HG02623 (cell line): ENCODE measurements around the gene SERPINB12.

Experiments used
- ATAC-seq: cut with Tn5 transposase; IDR thresholded peaks from one replicate; pipeline ENCODE4 v1.9.1; 2021; ENCODE audit warnings: moderate library complexity; ENCODE audit not compliant: unreplicated experiment

Gene SERPINB12

GRCh38 chr18:63542069-63542468, at the start of gene SERPINB12:
Gene SERPINB12, plus strand, starts transcription at chr18:63542369. Its CDS starts 13,791 bp downstream, at chr18:63556160.
- ATAC-seq, result no peak

- ATAC-seq, result no peak
Measured at GRCh38 chr18:63492851-63493250, 49.3 kb upstream of the SERPINB12 start.

GRCh38 chr18:63495675-63496074, 46.5 kb upstream of the SERPINB12 start:
- no peak for ATAC-seq

- ATAC-seq, result no peak
Measured at GRCh38 chr18:63505566-63506335, 36.4 kb upstream of the SERPINB12 start.

GRCh38 chr18:63506336-63506646, 35.9 kb upstream of the SERPINB12 start:
- no peak for ATAC-seq

- no peak for ATAC-seq
Measured at GRCh38 chr18:63508596-63508995, 33.6 kb upstream of the SERPINB12 start.

GRCh38 chr18:63511285-63511684, 30.9 kb upstream of the SERPINB12 start:
- no peak for ATAC-seq

- ATAC-seq, result no peak
Measured at GRCh38 chr18:63514326-63514725, 27.8 kb upstream of the SERPINB12 start.

- ATAC-seq, result no peak
Measured at GRCh38 chr18:63514888-63515678, 27.1 kb upstream of the SERPINB12 start.

- no peak for ATAC-seq
Measured at GRCh38 chr18:63515801-63516200, 26.4 kb upstream of the SERPINB12 start.

- ATAC-seq, result peak; percentile 89
Measured at GRCh38 chr18:63518178-63519012, 23.8 kb upstream of the SERPINB12 start.

GRCh38 chr18:63520053-63520685, 22.0 kb upstream of the SERPINB12 start:
- ATAC-seq, result no peak

- ATAC-seq, result no peak
Measured at GRCh38 chr18:63523660-63524059, 18.5 kb upstream of the SERPINB12 start.

GRCh38 chr18:63527251-63527650, 14.9 kb upstream of the SERPINB12 start:
- ATAC-seq, result no peak

- no peak for ATAC-seq
Measured at GRCh38 chr18:63528863-63529492, 13.2 kb upstream of the SERPINB12 start.

GRCh38 chr18:63532471-63532870, 9.7 kb upstream of the SERPINB12 start:
- no peak for ATAC-seq

GRCh38 chr18:63534615-63535014, 7.6 kb upstream of the SERPINB12 start:
- ATAC-seq, result no peak

- ATAC-seq, result no peak
Measured at GRCh38 chr18:63539904-63540510, 2.2 kb upstream of the SERPINB12 start.

GRCh38 chr18:63544017-63544416, 1.8 kb downstream of the SERPINB12 start:
- no peak for ATAC-seq

- ATAC-seq, result no peak
Measured at GRCh38 chr18:63545000-63545399, 2.8 kb downstream of the SERPINB12 start.
